Parathyroid adenoma (tissue), 2 donors: ENCODE measurements around the gene GBA2.

Experiments
- H2AFZ ChIP-seq: fragments of 300-600 bp; sonication (generic); one replicate; pipeline ENCODE4 v1.7.0; 2017; ENCODE audit warnings: antibody characterized with exemption, mild to moderate bottlenecking
- H3K27ac ChIP-seq: fragments of 300-600 bp; sonication (generic); one replicate; pipeline ENCODE4 v1.7.0; 2017
- H3K27me3 ChIP-seq: fragments of 300-600 bp; sonication (generic); one replicate; pipeline ENCODE4 v1.7.0; 2017; ENCODE audit warnings: low read length; ENCODE audit not compliant: control insufficient read depth, insufficient read depth
- H3K36me3 ChIP-seq: fragments of 300-600 bp; sonication (generic); one replicate; pipeline ENCODE4 v1.7.0; 2017; ENCODE audit warnings: low read length; ENCODE audit not compliant: control insufficient read depth, insufficient read depth
- H3K4me1 ChIP-seq: fragments of 300-600 bp; sonication (generic); one replicate; pipeline ENCODE4 v1.7.0; 2017; ENCODE audit warnings: control low read depth
- H3K4me2 ChIP-seq: fragments of 300-600 bp; sonication (generic); one replicate; pipeline ENCODE4 v1.7.0; 2017; ENCODE audit warnings: low read length
- H3K4me3 ChIP-seq: fragments of 300-600 bp; sonication (generic); one replicate; pipeline ENCODE4 v1.7.0; 2017; ENCODE audit warnings: low read depth, low read length
- H3K79me2 ChIP-seq: fragments of 300-600 bp; sonication (generic); one replicate; pipeline ENCODE4 v1.7.0; 2017; ENCODE audit warnings: control low read depth
- H3K9ac ChIP-seq: fragments of 300-600 bp; sonication (generic); one replicate; pipeline ENCODE4 v1.7.0; 2017; ENCODE audit warnings: mild to moderate bottlenecking
- H3K9me3 ChIP-seq: fragments of 300-600 bp; sonication (generic); one replicate; pipeline ENCODE4 v1.7.0; 2017; ENCODE audit warnings: low read length; ENCODE audit not compliant: control insufficient read depth
- CTCF ChIP-seq: fragments of 300-600 bp; sonication (generic); IDR thresholded peaks from one replicate; pipeline ENCODE4 v1.7.0; 2017; ENCODE audit warnings: antibody characterized with exemption, mild to moderate bottlenecking
- donor health status: primary hyperparathyroidism.

Gene GBA2

GRCh38 chr9:35706951-35707350, 42.1 kb downstream of the GBA2 start:
- no peaks in the 10 kb centered on the region for H3K27me3 ChIP-seq
- H3K4me1 ChIP-seq = peaks cover 2% of the 10 kb centered on the region
- H3K27ac ChIP-seq = no peak overlapping the region
- no peak for TF ChIP-seq CTCF
- H3K79me2 ChIP-seq = no peaks in the 10 kb centered on the region
- no peak overlapping the region for H3K9ac ChIP-seq
- no peaks in the 10 kb centered on the region for H3K9me3 ChIP-seq
- no peak overlapping the region for H3K4me3 ChIP-seq
- no peak overlapping the region for H2AFZ ChIP-seq
- H3K36me3 ChIP-seq = no peaks in the 10 kb centered on the region
- no peak overlapping the region for H3K4me2 ChIP-seq

GRCh38 chr9:35705836-35706430, 43.1 kb downstream of the GBA2 start:
- Histone ChIP-seq H3K4me1 (no peaks in the 10 kb centered on the region), H3K4me3 (no peak overlapping the region), H3K4me2 (no peak overlapping the region), H3K79me2 (no peaks in the 10 kb centered on the region), H3K27me3 (no peaks in the 10 kb centered on the region), H3K9ac (no peak overlapping the region), H3K36me3 (no peaks in the 10 kb centered on the region), H3K9me3 (no peaks in the 10 kb centered on the region), H2AFZ (no peak overlapping the region), H3K27ac (no peak overlapping the region)
- TF ChIP-seq CTCF = no peak

- H3K4me3 ChIP-seq = no peak overlapping the region
- no peaks in the 10 kb centered on the region for H3K36me3 ChIP-seq
- no peak overlapping the region for H3K27ac ChIP-seq
- no peak overlapping the region for H3K9ac ChIP-seq
- TF ChIP-seq CTCF = no peak
- H3K27me3 ChIP-seq = no peaks in the 10 kb centered on the region
- no peaks in the 10 kb centered on the region for H3K79me2 ChIP-seq
- no peaks in the 10 kb centered on the region for H3K9me3 ChIP-seq
- H3K4me2 ChIP-seq = no peak overlapping the region
- H2AFZ ChIP-seq = no peak overlapping the region
- H3K4me1 ChIP-seq = no peaks in the 10 kb centered on the region
These were observed 43.7 kb downstream of the GBA2 start for GRCh38 chr9:35705372-35705771.

GRCh38 chr9:35703906-35704672, 44.9 kb downstream of the GBA2 start:
- H3K36me3 ChIP-seq = no peaks in the 10 kb centered on the region

More at GRCh38 chr9:35703906-35704672, 44.9 kb downstream of the GBA2 start:
- H3K9me3 ChIP-seq = no peaks in the 10 kb centered on the region
- H2AFZ ChIP-seq = no peak overlapping the region
- H3K27me3 ChIP-seq = no peaks in the 10 kb centered on the region
- H3K9ac ChIP-seq = no peak overlapping the region
- no peak for TF ChIP-seq CTCF
- H3K27ac ChIP-seq = no peak overlapping the region
- no peaks in the 10 kb centered on the region for H3K79me2 ChIP-seq
- H3K4me2 ChIP-seq = no peak overlapping the region
- H3K4me1 ChIP-seq = no peaks in the 10 kb centered on the region
- H3K4me3 ChIP-seq = no peak overlapping the region
